Measurements from ENCODE around the gene KCTD10. TPM values are rescaled to one million over a fixed set of nuclear protein-coding genes. Genes with fewer than 3 reads are reported as not detected.

The KCTD10 gene
- total and polyA plus RNA-seq, 2 of the 13 experiments (the other 11 are each of a cell fraction or from before 2014, with no cell fraction given), result 6.9 to 25.4 TPM

- TF ChIP-seq, protein P1, sequence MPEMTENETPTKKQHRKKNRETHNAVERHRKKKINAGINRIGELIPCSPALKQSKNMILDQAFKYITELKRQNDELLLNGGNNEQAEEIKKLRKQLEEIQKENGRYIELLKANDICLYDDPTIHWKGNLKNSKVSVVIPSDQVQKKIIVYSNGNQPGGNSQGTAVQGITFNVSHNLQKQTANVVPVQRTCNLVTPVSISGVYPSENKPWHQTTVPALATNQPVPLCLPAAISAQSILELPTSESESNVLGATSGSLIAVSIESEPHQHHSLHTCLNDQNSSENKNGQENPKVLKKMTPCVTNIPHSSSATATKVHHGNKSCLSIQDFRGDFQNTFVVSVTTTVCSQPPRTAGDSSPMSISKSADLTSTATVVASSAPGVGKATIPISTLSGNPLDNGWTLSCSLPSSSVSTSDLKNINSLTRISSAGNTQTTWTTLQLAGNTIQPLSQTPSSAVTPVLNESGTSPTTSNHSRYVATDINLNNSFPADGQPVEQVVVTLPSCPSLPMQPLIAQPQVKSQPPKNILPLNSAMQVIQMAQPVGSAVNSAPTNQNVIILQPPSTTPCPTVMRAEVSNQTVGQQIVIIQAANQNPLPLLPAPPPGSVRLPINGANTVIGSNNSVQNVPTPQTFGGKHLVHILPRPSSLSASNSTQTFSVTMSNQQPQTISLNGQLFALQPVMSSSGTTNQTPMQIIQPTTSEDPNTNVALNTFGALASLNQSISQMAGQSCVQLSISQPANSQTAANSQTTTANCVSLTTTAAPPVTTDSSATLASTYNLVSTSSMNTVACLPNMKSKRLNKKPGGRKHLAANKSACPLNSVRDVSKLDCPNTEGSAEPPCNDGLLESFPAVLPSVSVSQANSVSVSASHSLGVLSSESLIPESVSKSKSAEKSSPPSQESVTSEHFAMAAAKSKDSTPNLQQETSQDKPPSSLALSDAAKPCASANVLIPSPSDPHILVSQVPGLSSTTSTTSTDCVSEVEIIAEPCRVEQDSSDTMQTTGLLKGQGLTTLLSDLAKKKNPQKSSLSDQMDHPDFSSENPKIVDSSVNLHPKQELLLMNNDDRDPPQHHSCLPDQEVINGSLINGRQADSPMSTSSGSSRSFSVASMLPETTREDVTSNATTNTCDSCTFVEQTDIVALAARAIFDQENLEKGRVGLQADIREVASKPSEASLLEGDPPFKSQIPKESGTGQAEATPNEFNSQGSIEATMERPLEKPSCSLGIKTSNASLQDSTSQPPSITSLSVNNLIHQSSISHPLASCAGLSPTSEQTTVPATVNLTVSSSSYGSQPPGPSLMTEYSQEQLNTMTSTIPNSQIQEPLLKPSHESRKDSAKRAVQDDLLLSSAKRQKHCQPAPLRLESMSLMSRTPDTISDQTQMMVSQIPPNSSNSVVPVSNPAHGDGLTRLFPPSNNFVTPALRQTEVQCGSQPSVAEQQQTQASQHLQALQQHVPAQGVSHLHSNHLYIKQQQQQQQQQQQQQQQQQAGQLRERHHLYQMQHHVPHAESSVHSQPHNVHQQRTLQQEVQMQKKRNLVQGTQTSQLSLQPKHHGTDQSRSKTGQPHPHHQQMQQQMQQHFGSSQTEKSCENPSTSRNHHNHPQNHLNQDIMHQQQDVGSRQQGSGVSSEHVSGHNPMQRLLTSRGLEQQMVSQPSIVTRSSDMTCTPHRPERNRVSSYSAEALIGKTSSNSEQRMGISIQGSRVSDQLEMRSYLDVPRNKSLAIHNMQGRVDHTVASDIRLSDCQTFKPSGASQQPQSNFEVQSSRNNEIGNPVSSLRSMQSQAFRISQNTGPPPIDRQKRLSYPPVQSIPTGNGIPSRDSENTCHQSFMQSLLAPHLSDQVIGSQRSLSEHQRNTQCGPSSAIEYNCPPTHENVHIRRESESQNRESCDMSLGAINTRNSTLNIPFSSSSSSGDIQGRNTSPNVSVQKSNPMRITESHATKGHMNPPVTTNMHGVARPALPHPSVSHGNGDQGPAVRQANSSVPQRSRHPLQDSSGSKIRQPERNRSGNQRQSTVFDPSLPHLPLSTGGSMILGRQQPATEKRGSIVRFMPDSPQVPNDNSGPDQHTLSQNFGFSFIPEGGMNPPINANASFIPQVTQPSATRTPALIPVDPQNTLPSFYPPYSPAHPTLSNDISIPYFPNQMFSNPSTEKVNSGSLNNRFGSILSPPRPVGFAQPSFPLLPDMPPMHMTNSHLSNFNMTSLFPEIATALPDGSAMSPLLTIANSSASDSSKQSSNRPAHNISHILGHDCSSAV (CRISPR knock-in tag; IDR thresholded peaks at IDR 0.05; ENCODE audit: borderline replicate concordance), result no peak
- TF ChIP-seq, protein P2, sequence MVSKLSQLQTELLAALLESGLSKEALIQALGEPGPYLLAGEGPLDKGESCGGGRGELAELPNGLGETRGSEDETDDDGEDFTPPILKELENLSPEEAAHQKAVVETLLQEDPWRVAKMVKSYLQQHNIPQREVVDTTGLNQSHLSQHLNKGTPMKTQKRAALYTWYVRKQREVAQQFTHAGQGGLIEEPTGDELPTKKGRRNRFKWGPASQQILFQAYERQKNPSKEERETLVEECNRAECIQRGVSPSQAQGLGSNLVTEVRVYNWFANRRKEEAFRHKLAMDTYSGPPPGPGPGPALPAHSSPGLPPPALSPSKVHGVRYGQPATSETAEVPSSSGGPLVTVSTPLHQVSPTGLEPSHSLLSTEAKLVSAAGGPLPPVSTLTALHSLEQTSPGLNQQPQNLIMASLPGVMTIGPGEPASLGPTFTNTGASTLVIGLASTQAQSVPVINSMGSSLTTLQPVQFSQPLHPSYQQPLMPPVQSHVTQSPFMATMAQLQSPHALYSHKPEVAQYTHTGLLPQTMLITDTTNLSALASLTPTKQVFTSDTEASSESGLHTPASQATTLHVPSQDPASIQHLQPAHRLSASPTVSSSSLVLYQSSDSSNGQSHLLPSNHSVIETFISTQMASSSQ (IDR thresholded peaks at IDR 0.05; ENCODE audit: low read depth), result no peak
- TF ChIP-seq, protein P2 (CRISPR knock-in tag; IDR thresholded peaks at IDR 0.05; ENCODE audit: borderline replicate concordance), result no peak
Observed at GRCh38 chr12:109448272-109448671, 28.8 kb downstream of the KCTD10 start (continued).

Measured in HepG2 (cell line).